ENCODE data around the gene ZGLP1.
A peak's percentile ranks its signal among the peaks of the same experiment; 100 is the strongest.

The ZGLP1 gene

DNA sequence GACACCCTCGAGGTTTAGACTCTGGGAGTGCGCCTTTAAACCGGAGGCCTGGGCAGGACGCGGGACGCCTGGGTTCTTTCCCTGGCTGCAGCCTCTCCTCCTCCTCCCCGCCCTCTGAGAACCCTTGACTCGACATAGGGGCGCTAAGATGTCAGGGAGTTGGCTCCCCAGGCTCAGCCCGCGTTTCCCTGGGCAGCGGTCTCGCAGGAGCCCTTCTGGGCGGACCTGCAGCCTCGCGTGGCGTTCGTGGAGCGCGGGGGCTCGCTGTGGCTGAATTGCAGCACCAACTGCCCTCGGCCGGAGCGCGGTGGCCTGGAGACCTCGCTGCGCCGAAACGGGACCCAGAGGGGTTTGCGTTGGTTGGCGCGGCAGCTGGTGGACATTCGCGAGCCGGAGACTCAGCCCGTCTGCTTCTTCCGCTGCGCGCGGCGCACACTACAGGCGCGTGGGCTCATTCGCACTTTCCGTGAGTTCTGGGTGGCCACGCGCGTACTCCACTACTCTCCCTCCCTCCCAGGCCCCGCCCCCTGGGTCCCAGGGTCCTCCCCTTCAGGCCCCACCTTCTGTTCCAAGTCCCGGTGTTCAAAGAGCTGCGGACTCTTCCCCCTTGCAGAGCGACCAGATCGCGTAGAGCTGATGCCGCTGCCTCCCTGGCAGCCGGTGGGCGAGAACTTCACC is 18.6 kb downstream of the ZGLP1 start:
- TF ChIP-seq ZBTB7A (IDR thresholded peaks at IDR 0.05; ENCODE audit: low read depth) (peak; percentile 67), TAF1 (IDR thresholded peaks at IDR 0.05; ENCODE audit: low read depth) (0 out of 2 replicates have a peak, but pooled peaks have one; percentile 27), TCF12 (IDR thresholded peaks at IDR 0.05; ENCODE audit: low read depth) (no peak)

DNA sequence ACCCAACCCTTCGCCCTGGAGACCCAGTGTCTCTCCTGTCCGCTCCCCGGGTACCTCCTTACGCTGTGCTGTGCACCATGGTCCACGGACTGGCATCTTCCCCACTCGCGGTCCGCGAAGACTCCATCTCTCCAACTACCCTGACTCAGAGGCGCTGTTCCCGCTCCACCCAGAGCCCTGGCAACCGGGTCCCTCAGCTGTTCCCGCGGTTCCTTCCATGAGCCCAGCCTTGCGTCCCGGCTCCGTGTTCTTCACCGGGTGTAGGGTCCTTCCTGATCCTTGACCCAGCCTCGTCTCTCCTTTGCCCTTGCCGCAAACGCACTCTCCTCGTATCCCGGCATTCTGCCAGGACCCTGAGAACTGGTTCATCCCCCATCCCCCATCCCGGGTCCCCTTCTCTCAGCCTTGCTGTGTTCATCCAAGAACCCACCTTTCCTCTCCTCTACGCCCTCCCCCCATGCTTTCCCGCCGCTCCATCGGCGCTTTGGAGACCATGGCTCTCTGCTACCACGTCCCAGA is 19.2 kb downstream of the ZGLP1 start:
- TF ChIP-seq ZBTB7A (IDR thresholded peaks at IDR 0.05; ENCODE audit: low read depth) (no peak), TEAD4 (IDR thresholded peaks at IDR 0.05) (no peak), USF1 (IDR thresholded peaks at IDR 0.05) (no peak), CREB1 (IDR thresholded peaks at IDR 0.05; ENCODE audit: low read depth) (no peak)
- TF ChIP-seq, protein P1, sequence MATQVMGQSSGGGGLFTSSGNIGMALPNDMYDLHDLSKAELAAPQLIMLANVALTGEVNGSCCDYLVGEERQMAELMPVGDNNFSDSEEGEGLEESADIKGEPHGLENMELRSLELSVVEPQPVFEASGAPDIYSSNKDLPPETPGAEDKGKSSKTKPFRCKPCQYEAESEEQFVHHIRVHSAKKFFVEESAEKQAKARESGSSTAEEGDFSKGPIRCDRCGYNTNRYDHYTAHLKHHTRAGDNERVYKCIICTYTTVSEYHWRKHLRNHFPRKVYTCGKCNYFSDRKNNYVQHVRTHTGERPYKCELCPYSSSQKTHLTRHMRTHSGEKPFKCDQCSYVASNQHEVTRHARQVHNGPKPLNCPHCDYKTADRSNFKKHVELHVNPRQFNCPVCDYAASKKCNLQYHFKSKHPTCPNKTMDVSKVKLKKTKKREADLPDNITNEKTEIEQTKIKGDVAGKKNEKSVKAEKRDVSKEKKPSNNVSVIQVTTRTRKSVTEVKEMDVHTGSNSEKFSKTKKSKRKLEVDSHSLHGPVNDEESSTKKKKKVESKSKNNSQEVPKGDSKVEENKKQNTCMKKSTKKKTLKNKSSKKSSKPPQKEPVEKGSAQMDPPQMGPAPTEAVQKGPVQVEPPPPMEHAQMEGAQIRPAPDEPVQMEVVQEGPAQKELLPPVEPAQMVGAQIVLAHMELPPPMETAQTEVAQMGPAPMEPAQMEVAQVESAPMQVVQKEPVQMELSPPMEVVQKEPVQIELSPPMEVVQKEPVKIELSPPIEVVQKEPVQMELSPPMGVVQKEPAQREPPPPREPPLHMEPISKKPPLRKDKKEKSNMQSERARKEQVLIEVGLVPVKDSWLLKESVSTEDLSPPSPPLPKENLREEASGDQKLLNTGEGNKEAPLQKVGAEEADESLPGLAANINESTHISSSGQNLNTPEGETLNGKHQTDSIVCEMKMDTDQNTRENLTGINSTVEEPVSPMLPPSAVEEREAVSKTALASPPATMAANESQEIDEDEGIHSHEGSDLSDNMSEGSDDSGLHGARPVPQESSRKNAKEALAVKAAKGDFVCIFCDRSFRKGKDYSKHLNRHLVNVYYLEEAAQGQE (IDR thresholded peaks at IDR 0.05; ENCODE audit: low read depth), result no peak

DNA sequence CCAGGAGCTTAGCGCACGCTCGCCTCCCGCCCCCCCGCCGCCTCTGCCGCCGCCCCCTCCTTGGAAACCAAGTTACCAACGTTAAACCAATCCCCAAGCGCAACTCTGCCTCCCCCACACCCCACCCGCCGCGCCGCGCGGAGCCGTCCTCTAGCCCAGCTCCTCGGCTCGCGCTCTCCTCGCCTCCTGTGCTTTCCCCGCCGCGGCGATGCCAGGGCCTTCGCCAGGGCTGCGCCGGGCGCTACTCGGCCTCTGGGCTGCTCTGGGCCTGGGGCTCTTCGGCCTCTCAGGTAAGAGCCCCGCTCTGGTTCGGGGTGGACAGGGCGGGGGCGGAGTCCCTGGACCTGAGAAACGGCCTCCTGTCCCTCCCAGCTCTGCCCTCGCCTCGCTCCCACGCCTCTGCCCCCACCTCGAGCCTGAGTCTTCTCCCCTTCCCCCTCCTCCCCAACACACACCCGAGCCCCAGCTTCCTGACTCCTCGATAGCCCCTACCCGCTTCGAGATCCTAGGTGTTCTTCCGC is 19.7 kb downstream of the ZGLP1 start, which contains the start of gene ICAM5:
Gene ICAM5 (plus strand): TSS at position 117 of the 521 bp plus-strand sequence. CDS start 92 bp downstream, at position 209.
- peak; percentile 57 for TF ChIP-seq EGR1 (IDR thresholded peaks at IDR 0.05)
- no peak for TF ChIP-seq TEAD4 (IDR thresholded peaks at IDR 0.05)

GRCh38 chr19:10289167-10289835 is 20.3 kb downstream of the ZGLP1 start:
- TF ChIP-seq MAX (IDR thresholded peaks at IDR 0.05) (peak; percentile 92), TEAD4 (IDR thresholded peaks at IDR 0.05) (peak; percentile 33; the same call in 1 of the 2 replicates), FOXM1 (IDR thresholded peaks at IDR 0.05; ENCODE audit: borderline replicate concordance, low read depth) (no peak), NFIC (IDR thresholded peaks at IDR 0.05) (no peak), USF1 (IDR thresholded peaks at IDR 0.05) (peak; percentile 82), TCF12 (IDR thresholded peaks at IDR 0.05; ENCODE audit: low read depth) (peak; percentile 17), ZBTB7A (IDR thresholded peaks at IDR 0.05; ENCODE audit: low read depth) (no peak; the same call in 1 of the 2 replicates)
- TF ChIP-seq, protein P1 (IDR thresholded peaks at IDR 0.05; ENCODE audit: low read depth), result no peak

GRCh38 chr19:10288662-10289166 is 20.9 kb downstream of the ZGLP1 start:
- TF ChIP-seq ZBTB7A (IDR thresholded peaks at IDR 0.05; ENCODE audit: low read depth) (0 out of 2 replicates have a peak, but pooled peaks have one; percentile 8), MAX (IDR thresholded peaks at IDR 0.05) (no peak), EP300 (IDR thresholded peaks at IDR 0.05; ENCODE audit: borderline replicate concordance) (0 out of 2 replicates have a peak, but pooled peaks have one; percentile 25), USF1 (IDR thresholded peaks at IDR 0.05) (peak; percentile 43), TAF1 (IDR thresholded peaks at IDR 0.05; ENCODE audit: low read depth) (0 out of 2 replicates have a peak, but pooled peaks have one; percentile 26)
